ENCODE results near the gene PLXNA2.

Gene PLXNA2

DNA sequence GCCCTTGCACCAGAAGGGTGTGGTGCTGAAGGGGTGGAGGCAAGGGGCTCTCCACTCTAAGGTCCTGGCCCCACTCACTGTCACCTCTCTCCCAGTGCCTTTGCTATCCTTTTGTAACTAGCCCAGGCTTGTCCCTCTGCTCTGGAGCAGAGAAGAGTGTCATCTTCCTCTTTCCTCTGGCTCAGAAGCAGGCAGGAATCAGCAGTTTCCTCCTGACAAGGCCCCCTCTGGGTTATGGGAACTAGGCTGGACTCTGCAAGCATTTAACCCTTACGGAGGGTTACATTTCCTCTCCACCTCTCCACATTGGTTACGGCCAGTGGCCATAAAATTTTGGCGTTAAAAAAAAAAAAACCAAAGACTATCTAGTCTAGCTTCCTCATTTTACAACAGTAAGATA lies 30.4 kb downstream of the PLXNA2 start:
- TF ChIP-seq, protein P1, sequence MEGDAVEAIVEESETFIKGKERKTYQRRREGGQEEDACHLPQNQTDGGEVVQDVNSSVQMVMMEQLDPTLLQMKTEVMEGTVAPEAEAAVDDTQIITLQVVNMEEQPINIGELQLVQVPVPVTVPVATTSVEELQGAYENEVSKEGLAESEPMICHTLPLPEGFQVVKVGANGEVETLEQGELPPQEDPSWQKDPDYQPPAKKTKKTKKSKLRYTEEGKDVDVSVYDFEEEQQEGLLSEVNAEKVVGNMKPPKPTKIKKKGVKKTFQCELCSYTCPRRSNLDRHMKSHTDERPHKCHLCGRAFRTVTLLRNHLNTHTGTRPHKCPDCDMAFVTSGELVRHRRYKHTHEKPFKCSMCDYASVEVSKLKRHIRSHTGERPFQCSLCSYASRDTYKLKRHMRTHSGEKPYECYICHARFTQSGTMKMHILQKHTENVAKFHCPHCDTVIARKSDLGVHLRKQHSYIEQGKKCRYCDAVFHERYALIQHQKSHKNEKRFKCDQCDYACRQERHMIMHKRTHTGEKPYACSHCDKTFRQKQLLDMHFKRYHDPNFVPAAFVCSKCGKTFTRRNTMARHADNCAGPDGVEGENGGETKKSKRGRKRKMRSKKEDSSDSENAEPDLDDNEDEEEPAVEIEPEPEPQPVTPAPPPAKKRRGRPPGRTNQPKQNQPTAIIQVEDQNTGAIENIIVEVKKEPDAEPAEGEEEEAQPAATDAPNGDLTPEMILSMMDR (IDR thresholded peaks at IDR 0.05; ENCODE audit: low read depth, low read length, missing control alignments): no peak

DNA sequence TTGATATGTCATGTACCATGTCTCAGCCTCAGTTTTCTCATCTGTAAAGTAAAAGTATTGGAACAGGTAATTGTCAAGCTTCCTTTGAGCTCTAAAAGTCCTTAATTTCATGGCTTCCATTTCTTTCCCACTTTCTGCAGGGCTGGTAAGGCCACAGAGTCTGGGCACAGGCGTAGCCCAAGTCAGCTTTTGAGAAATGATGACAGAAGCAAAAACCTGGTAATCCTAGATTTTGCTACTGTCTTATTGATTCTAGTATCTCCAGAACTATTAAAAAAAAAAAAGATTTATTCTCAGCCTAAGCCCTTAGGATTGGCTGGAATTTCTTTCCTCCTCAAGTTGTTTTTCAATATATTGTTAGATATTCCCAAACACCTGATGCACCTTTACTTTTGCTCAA lies 31.3 kb downstream of the PLXNA2 start:
- DNase-seq (ENCODE audit: extremely low read depth, low read depth): no peak
- TF ChIP-seq, protein P1 (IDR thresholded peaks at IDR 0.05; ENCODE audit: low read depth, low read length, missing control alignments): no peak
- H3K4me3 ChIP-seq (replicated peaks; ENCODE audit: low read depth, low read length): no peak overlapping the region

More for the DNA sequence above, 30.4 kb downstream of the PLXNA2 start:
- DNase-seq (ENCODE audit: extremely low read depth, low read depth): no peak
- no peak overlapping the region for H3K4me3 ChIP-seq (replicated peaks; ENCODE audit: low read depth, low read length)

DNA sequence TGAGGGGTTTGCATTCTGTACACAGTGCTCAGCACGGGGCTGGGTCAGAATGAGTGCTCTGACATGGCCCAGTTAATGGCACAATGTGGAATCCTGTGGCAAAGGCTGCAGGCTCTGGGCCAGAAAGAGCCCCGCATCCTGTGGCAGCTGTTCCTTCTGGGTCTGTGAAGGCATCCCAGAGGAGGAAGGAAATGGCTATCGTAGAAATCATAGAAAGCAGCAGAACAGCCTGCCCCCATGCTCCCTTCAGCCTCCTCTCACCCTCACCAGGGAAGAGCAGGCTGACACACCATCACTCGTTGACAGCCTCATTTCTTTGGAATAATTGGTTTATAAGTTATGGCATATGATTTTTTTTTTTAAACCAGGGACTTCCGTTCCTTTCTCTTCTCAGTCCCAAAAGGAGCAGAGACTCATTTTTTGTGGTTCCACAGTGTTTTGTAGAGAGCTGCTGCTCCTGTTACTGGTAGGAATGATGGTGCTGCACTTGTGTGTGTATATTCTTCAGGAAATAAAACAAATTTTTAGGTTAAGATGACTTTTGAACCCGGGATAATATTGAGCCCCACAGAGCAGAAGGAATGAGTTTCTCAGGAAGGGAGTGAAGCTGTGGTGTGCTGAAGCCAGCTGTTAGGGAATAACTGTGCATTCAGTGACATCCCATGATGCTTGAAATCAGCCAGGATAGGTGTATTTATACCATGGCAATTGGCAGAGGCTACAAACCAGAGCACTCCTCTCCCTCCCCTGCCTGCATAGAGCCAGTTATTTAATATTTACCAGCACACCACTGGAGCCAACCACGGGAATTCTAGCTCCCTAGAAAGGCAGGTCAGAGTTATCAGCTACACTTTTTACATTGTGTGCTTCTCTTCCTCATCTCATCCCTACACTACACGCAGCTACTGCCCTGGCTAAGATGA lies 32.0 kb downstream of the PLXNA2 start:
- TF ChIP-seq, protein P1 (IDR thresholded peaks at IDR 0.05; ENCODE audit: low read depth, low read length, missing control alignments): no peak
- DNase-seq (ENCODE audit: extremely low read depth, low read depth): no peak
- no peak overlapping the region for H3K4me3 ChIP-seq (replicated peaks; ENCODE audit: low read depth, low read length)

DNA sequence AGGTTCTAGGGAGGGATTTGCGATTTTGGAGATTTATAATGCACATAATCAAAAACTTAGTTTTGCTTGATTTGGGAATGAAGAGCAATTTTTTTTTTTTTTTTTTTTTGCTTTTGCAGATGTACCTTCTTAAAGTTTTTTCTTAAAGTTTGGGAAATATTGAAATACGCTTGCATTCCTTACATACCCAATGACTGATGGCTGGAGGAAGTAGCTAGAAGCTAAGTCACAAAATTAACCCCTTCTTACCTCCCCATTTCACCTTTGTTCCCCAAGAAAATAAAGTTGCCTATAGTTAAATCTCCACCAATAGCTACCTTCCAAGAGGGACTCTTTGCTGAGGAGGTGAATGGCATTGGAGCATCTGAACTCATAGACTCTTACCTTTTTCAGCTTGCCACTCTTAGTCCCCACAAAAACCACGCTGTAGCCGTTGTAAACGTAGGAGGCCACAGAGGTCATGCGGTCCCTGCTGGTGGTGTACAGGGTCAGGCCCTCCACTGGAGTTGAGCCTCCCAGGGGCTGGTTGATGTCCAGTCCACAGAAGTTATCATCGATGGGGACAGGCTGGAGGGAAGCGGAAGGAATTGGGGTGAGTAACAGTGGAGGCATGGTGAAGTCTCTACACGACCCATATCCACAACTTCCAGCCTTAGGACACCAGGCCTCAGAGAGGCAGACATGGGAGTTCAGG lies 34.1 kb downstream of the PLXNA2 start:
- no peak for DNase-seq (ENCODE audit: extremely low read depth, low read depth)
- H3K4me3 ChIP-seq (replicated peaks; ENCODE audit: low read depth, low read length): no peak overlapping the region
- TF ChIP-seq, protein P1 (IDR thresholded peaks at IDR 0.05; ENCODE audit: low read depth, low read length, missing control alignments): no peak

DNA sequence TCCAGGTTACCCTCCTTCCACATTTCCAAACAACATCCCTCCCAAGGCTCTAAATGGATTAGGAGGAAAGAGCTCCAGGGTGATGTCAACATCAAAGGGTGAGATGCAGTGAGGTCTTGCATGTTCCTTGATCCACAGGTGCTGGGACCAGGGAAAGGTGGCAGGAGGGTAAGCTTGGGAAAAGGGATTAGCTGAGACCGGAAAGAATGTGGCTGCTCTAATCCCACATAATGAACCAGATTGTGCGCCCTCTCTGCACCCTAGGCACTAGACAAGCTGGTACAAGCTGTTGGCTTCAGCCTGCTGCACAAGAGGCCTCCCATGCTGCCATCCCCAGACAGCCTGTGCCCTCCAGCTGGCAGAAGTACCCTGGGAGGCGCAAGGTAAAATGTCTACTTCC lies 34.9 kb downstream of the PLXNA2 start:
- TF ChIP-seq, protein P1 (IDR thresholded peaks at IDR 0.05; ENCODE audit: low read depth, low read length, missing control alignments): no peak
- no peak for DNase-seq (ENCODE audit: extremely low read depth, low read depth)
- H3K4me3 ChIP-seq (replicated peaks; ENCODE audit: low read depth, low read length): no peak overlapping the region

DNA sequence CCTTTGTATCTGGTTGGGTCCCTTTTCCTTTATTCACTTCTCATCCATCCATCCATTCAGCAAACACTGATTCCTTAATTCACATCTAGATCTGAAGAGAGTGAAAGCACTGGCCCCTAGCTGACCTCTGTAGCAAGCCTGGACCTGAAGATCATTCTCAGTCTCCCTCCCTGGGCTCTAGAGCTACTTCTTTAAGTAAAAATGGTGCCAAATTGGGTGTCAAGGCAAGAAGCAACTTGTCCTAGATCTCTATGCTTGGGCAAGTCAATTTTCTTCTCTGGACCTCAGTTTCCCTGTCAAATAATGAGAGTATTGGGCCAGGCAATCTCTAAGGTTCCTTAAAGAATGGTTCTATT lies 36.1 kb downstream of the PLXNA2 start:
- no peak overlapping the region for H3K4me3 ChIP-seq (replicated peaks; ENCODE audit: low read depth, low read length)
- no peak for DNase-seq (ENCODE audit: extremely low read depth, low read depth)
- TF ChIP-seq, protein P1 (IDR thresholded peaks at IDR 0.05; ENCODE audit: low read depth, low read length, missing control alignments): no peak

Measured in HFF-Myc (cell line).